Mucosa of rectum (tissue), 2 donors: ENCODE data around the gene MRNIP.

Experiments
- H3K27ac ChIP-seq, 2 donors: one replicate each; pipeline ENCODE4 v1.7.0; 2013; ENCODE audit warnings: inconsistent platforms in 2 of 2, low read depth in 2 of 2, low read length in 2 of 2
- H3K27me3 ChIP-seq, 2 donors: one replicate each; pipeline ENCODE4 v1.7.0; 2013; ENCODE audit warnings: low read length in 2 of 2; ENCODE audit not compliant: control insufficient read depth in 2 of 2, insufficient read depth in 2 of 2
- H3K36me3 ChIP-seq, 2 donors: one replicate each; pipeline ENCODE4 v1.7.0; 2013; ENCODE audit warnings: low read length in 2 of 2; ENCODE audit not compliant: control insufficient read depth in 2 of 2, insufficient read depth in 2 of 2
- H3K4me1 ChIP-seq, 2 donors: one replicate each; pipeline ENCODE4 v1.7.0; 2013; ENCODE audit warnings: low read length in 2 of 2, mild to moderate bottlenecking in 1 of 2; ENCODE audit not compliant: control insufficient read depth in 2 of 2, insufficient read depth in 2 of 2
- H3K4me3 ChIP-seq, 2 donors: one replicate each; pipeline ENCODE4 v1.7.0; 2013; ENCODE audit warnings: low read length in 2 of 2
- H3K9ac ChIP-seq, 2 donors: one replicate each; pipeline ENCODE4 v1.7.0; 2013; ENCODE audit warnings: low read length in 2 of 2, low read depth in 1 of 2, mild to moderate bottlenecking in 1 of 2
- H3K9me3 ChIP-seq, 2 donors: one replicate each; pipeline ENCODE4 v1.7.0; 2013; ENCODE audit warnings: low read length in 2 of 2; ENCODE audit not compliant: control insufficient read depth in 2 of 2
- donor health status: healthy.
- donor health status: Normal muscosa, but diverticular disease.

Gene MRNIP

GRCh38 chr5:179806250-179807048 lies 52.2 kb downstream of the MRNIP start, which contains the start of gene MGAT4B:
Gene MGAT4B, minus strand, starts transcription at chr5:179806866. Its CDS starts 283 bp downstream, at chr5:179806583.
- Histone ChIP-seq H3K4me1 (peaks cover 32 to 34% of the 10 kb centered on the region in 2 donors), H3K9ac (peak within 1 kb of the TSS; percentile 80 to 88), H3K27me3 (no peaks in the 10 kb centered on the region), H3K4me3 (peak within 1 kb of the TSS; percentile 67 to 71), H3K9me3 (no peaks in the 10 kb centered on the region), H3K36me3 (peaks cover 4 to 7% of the 10 kb centered on the region in 2 donors), H3K27ac (peak within 1 kb of the TSS; percentile 95 to 97)

- Histone ChIP-seq H3K36me3 (peaks cover 11 to 13% of the 10 kb centered on the region in 2 donors), H3K4me1 (peaks cover 32 to 34% of the 10 kb centered on the region in 2 donors), H3K27me3 (no peaks in the 10 kb centered on the region), H3K9ac (peak overlapping the region; percentile 80 to 88), H3K27ac (peak overlapping the region; percentile 95 to 97), H3K9me3 (no peaks in the 10 kb centered on the region), H3K4me3 (peak overlapping the region; percentile 67 to 71)
These were observed 52.9 kb downstream of the MRNIP start for GRCh38 chr5:179805529-179806249.

GRCh38 chr5:179805070-179805528 lies 53.5 kb downstream of the MRNIP start:
- Histone ChIP-seq H3K36me3 (peaks cover 16 to 19% of the 10 kb centered on the region in 2 donors), H3K4me1 (peaks cover 32 to 34% of the 10 kb centered on the region in 2 donors), H3K27me3 (no peaks in the 10 kb centered on the region), H3K4me3 (peak overlapping the region; percentile 67 to 71), H3K27ac (peak overlapping the region; percentile 95 to 97), H3K9ac (peak overlapping the region; percentile 75 to 88), H3K9me3 (no peaks in the 10 kb centered on the region)

GRCh38 chr5:179804555-179804947 lies 54.1 kb downstream of the MRNIP start:
- Histone ChIP-seq H3K36me3 (peaks cover 21 to 25% of the 10 kb centered on the region in 2 donors), H3K27ac (peak overlapping the region; percentile 95 to 97), H3K9me3 (no peaks in the 10 kb centered on the region), H3K4me3 (peak overlapping the region; percentile 67 to 71), H3K9ac (peak overlapping the region; percentile 56 to 88), H3K4me1 (peaks cover 32 to 34% of the 10 kb centered on the region in 2 donors), H3K27me3 (no peaks in the 10 kb centered on the region)

GRCh38 chr5:179803651-179804554 lies 54.7 kb downstream of the MRNIP start:
- Histone ChIP-seq H3K4me1 (peaks cover 32 to 34% of the 10 kb centered on the region in 2 donors), H3K27me3 (no peaks in the 10 kb centered on the region), H3K27ac (peak overlapping the region in 1 of 2 donors; percentile 95), H3K9me3 (no peaks in the 10 kb centered on the region), H3K4me3 (peak overlapping the region; percentile 67 to 71), H3K36me3 (peaks cover 28 to 31% of the 10 kb centered on the region in 2 donors), H3K9ac (peak overlapping the region; percentile 47 to 88)

GRCh38 chr5:179802950-179803562 lies 55.6 kb downstream of the MRNIP start:
- no peak overlapping the region for H3K27ac ChIP-seq
- H3K36me3 ChIP-seq = peaks cover 36 to 39% of the 10 kb centered on the region in 2 donors
- no peak overlapping the region for H3K9ac ChIP-seq
- H3K9me3 ChIP-seq = no peaks in the 10 kb centered on the region
- no peaks in the 10 kb centered on the region for H3K27me3 ChIP-seq
- H3K4me1 ChIP-seq = peaks cover 32 to 34% of the 10 kb centered on the region in 2 donors
- H3K4me3 ChIP-seq = no peak overlapping the region

- no peak overlapping the region for H3K27ac ChIP-seq
- H3K27me3 ChIP-seq = no peaks in the 10 kb centered on the region
- H3K9me3 ChIP-seq = no peaks in the 10 kb centered on the region
- peaks cover 42 to 44% of the 10 kb centered on the region in 2 donors for H3K36me3 ChIP-seq
- no peak overlapping the region for H3K4me3 ChIP-seq
- no peak overlapping the region for H3K9ac ChIP-seq
- peaks cover 30 to 32% of the 10 kb centered on the region in 2 donors for H3K4me1 ChIP-seq
These were observed 56.3 kb downstream of the MRNIP start for GRCh38 chr5:179802207-179802883.

GRCh38 chr5:179801304-179802206 lies 57.1 kb downstream of the MRNIP start:
- peaks cover 33 to 38% of the 10 kb centered on the region in 2 donors for H3K4me1 ChIP-seq
- no peaks in the 10 kb centered on the region for H3K9me3 ChIP-seq
- H3K9ac ChIP-seq = no peak overlapping the region
- no peak overlapping the region for H3K4me3 ChIP-seq
- no peak overlapping the region for H3K27ac ChIP-seq
- H3K36me3 ChIP-seq = peaks cover 44 to 50% of the 10 kb centered on the region in 2 donors
- no peaks in the 10 kb centered on the region for H3K27me3 ChIP-seq
